H9 (cell line): ENCODE measurements around the gene GAL3ST3. TPM values are rescaled to one million over a fixed set of nuclear protein-coding genes. Genes with fewer than 3 reads are reported as not detected.

Source experiments
- DNase-seq: peaks from one replicate; pipeline ENCODE4 v3.0.0-alpha.2; 2017
- H2AFZ ChIP-seq: one replicate; pipeline ENCODE4 v1.6.1; 2013; ENCODE audit warnings: mild to moderate bottlenecking, low read length, control low read depth, moderate library complexity
- H2AK5ac ChIP-seq: 2 replicates; pipeline ENCODE4 v1.6.1; 2013; ENCODE audit warnings: low read length, control low read depth, mixed read lengths; ENCODE audit not compliant: insufficient read length
- H2BK120ac ChIP-seq: one replicate; pipeline ENCODE4 v1.6.1; 2013; ENCODE audit warnings: low read depth, mild to moderate bottlenecking, low read length, control low read depth, inconsistent platforms; ENCODE audit not compliant: poor library complexity, severe bottlenecking
- H2BK12ac ChIP-seq: 2 replicates; pipeline ENCODE4 v1.6.1; 2013; ENCODE audit warnings: low read length, control low read depth, mixed read lengths, low read depth; ENCODE audit not compliant: insufficient read length
- H2BK15ac ChIP-seq: 2 replicates; pipeline ENCODE4 v1.6.1; 2013; ENCODE audit warnings: low read depth, low read length, control low read depth
- H2BK20ac ChIP-seq: one replicate; pipeline ENCODE4 v1.6.1; 2013; ENCODE audit warnings: low read depth, mild to moderate bottlenecking, low read length, control low read depth, inconsistent platforms; ENCODE audit not compliant: poor library complexity, severe bottlenecking
- H2BK5ac ChIP-seq: 2 replicates; pipeline ENCODE4 v1.6.1; 2013; ENCODE audit warnings: low read length, control low read depth, mixed read lengths; ENCODE audit not compliant: insufficient read length
- H3K14ac ChIP-seq: 2 replicates; pipeline ENCODE4 v1.6.1; 2013; ENCODE audit warnings: low read length, control low read depth; ENCODE audit not compliant: insufficient read depth
- H3K18ac ChIP-seq: 2 replicates; pipeline ENCODE4 v1.6.1; 2013; ENCODE audit warnings: low read depth, mild to moderate bottlenecking, mixed read lengths, low read length, control low read depth; ENCODE audit not compliant: insufficient read length
- H3K23ac ChIP-seq: 2 replicates; pipeline ENCODE4 v1.6.1; 2013; ENCODE audit warnings: low read length, control low read depth, mixed read lengths, low read depth; ENCODE audit not compliant: insufficient read length
- H3K23me2 ChIP-seq: 2 replicates; pipeline ENCODE4 v1.6.1; 2013; ENCODE audit warnings: low read depth, mild to moderate bottlenecking, mixed read lengths, low read length, control low read depth; ENCODE audit not compliant: insufficient read length, poor library complexity, severe bottlenecking
- H3K27ac ChIP-seq: 2 replicates; pipeline ENCODE4 v1.5.1; 2013; ENCODE audit warnings: low read length, control low read depth, mixed read lengths, low read depth; ENCODE audit not compliant: insufficient read length
- H3K27me3 ChIP-seq: 2 replicates; pipeline ENCODE4 v1.6.1; 2013; ENCODE audit warnings: low read length, control low read depth, inconsistent platforms; ENCODE audit not compliant: insufficient read depth
- H3K4ac ChIP-seq: 2 replicates; pipeline ENCODE4 v1.6.1; 2013; ENCODE audit warnings: low read depth, mild to moderate bottlenecking, control low read depth, inconsistent platforms, low read length, moderate library complexity
- H3K4me1 ChIP-seq: 2 replicates; pipeline ENCODE4 v1.6.1; 2013; ENCODE audit warnings: low read length, control low read depth, inconsistent platforms; ENCODE audit not compliant: insufficient read depth
- H3K4me2 ChIP-seq: 2 replicates; pipeline ENCODE4 v1.6.1; 2013; ENCODE audit warnings: low read length, control low read depth, mixed read lengths; ENCODE audit not compliant: insufficient read length, insufficient read depth
- H3K56ac ChIP-seq: 2 replicates; pipeline ENCODE4 v1.6.1; 2013; ENCODE audit warnings: low read depth, mild to moderate bottlenecking, mixed read lengths, low read length, control low read depth; ENCODE audit not compliant: insufficient read length
- H3K79me1 ChIP-seq: 2 replicates; pipeline ENCODE4 v1.6.1; 2013; ENCODE audit warnings: low read depth, mild to moderate bottlenecking, moderate library complexity, low read length, control low read depth, inconsistent platforms; ENCODE audit not compliant: insufficient read depth, poor library complexity, severe bottlenecking
- H3K79me2 ChIP-seq: 2 replicates; pipeline ENCODE4 v1.6.1; 2013; ENCODE audit warnings: low read length, control low read depth, inconsistent platforms; ENCODE audit not compliant: insufficient read depth
- H3K9ac ChIP-seq: 2 replicates; pipeline ENCODE4 v1.6.1; 2013; ENCODE audit warnings: low read length, control low read depth, mixed read lengths; ENCODE audit not compliant: insufficient read length; ENCODE audit errors: extremely low read depth
- H3K9me3 ChIP-seq: one replicate; pipeline ENCODE4 v1.6.1; 2013; ENCODE audit warnings: low read depth, low read length, inconsistent platforms; ENCODE audit not compliant: control insufficient read depth
- H3T11ph ChIP-seq: one replicate; pipeline ENCODE4 v1.6.1; 2013; ENCODE audit warnings: mild to moderate bottlenecking, low read length, control low read depth, inconsistent platforms
- H4K20me1 ChIP-seq: one replicate; pipeline ENCODE4 v1.6.1; 2013; ENCODE audit not compliant: control insufficient read depth, insufficient read length, insufficient read depth
- H4K5ac ChIP-seq: 2 replicates; pipeline ENCODE4 v1.6.1; 2013; ENCODE audit warnings: low read depth, mild to moderate bottlenecking, mixed read lengths, low read length, control low read depth; ENCODE audit not compliant: insufficient read length
- H4K8ac ChIP-seq: replicated peaks from 2 replicates; pipeline ENCODE4 v1.6.1; 2013; ENCODE audit warnings: low read length, control low read depth, mixed read lengths, low read depth; ENCODE audit not compliant: insufficient read length
- H4K91ac ChIP-seq: 2 replicates; pipeline ENCODE4 v1.6.1; 2013; ENCODE audit warnings: low read depth, mild to moderate bottlenecking, moderate library complexity, mixed read lengths, low read length, control low read depth; ENCODE audit not compliant: insufficient read length
- H3K27ac Mint-ChIP-seq, 3 experiments: 2 replicates in 2 of 3; 3 replicates in 1 of 3; pipeline ENCODE4 v1.8.0; 2020 to 2021; ENCODE audit warnings: mixed read lengths in 3 of 3, mild to moderate bottlenecking in 1 of 3, moderate library complexity in 1 of 3
- H3K27me3 Mint-ChIP-seq: 2 replicates; pipeline ENCODE4 v1.8.0; 2021; ENCODE audit warnings: low read depth, mild to moderate bottlenecking, moderate library complexity, mixed read lengths
- H3K36me3 Mint-ChIP-seq, 3 experiments: 2 replicates in 2 of 3; 3 replicates in 1 of 3; pipeline ENCODE4 v1.8.0; 2020 to 2021; ENCODE audit warnings: low read depth in 3 of 3, mixed read lengths in 3 of 3; ENCODE audit not compliant: insufficient read depth in 1 of 3
- H3K4me1 Mint-ChIP-seq, 2 experiments: 2 replicates each; pipeline ENCODE4 v1.8.0; 2020; ENCODE audit warnings: mixed read lengths in 2 of 2
- H3K4me3 Mint-ChIP-seq, 2 experiments: 2 replicates in 1 of 2; 3 replicates in 1 of 2; pipeline ENCODE4 v1.8.0; 2020 to 2021; ENCODE audit warnings: mild to moderate bottlenecking in 2 of 2, mixed read lengths in 2 of 2, moderate library complexity in 1 of 2
- H3K9me3 Mint-ChIP-seq, 2 experiments: 2 replicates in 1 of 2; 3 replicates in 1 of 2; pipeline ENCODE4 v1.8.0; 2020; ENCODE audit warnings: mild to moderate bottlenecking in 2 of 2, mixed read lengths in 2 of 2, moderate library complexity in 1 of 2
- CTCF ChIP-seq: fragments of 200-600 bp; sonication (generic); conservative IDR thresholded peaks from 3 replicates; pipeline ENCODE4 v1.8.0; 2021; ENCODE audit warnings: antibody characterized with exemption, mild to moderate bottlenecking
- WGBS: extraction: QIAGEN DNeasy Blood & Tissue Kit; methylation state at CpG from one replicate; pipeline ENCODE4 v1.1.7; 2013; ENCODE audit warnings: missing lambda C conversion rate, low lambda C conversion rate, mixed read lengths; ENCODE audit not compliant: insufficient read length; ENCODE audit errors: extremely low coverage; 5-methylcytosine and 5-hydroxymethylcytosine counted together
- total RNA-seq: library from RNA; stranded (reverse); gene quantifications from 2 replicates; pipeline ENCODE4 v1.2.1, GENCODE V29; 2021

Gene GAL3ST3
- total RNA-seq, 1 experiment from 2014 or later = 17.2 TPM

- no peak overlapping the region for H3K23ac ChIP-seq
- no peak overlapping the region for H2BK5ac ChIP-seq
- no peak overlapping the region for H2AK5ac ChIP-seq
- no peak overlapping the region for H4K91ac ChIP-seq
- Mint-ChIP-seq H3K4me1 (no peaks in the 10 kb centered on the region; a peak in 1 of 4 replicates), H3K9me3 (no peaks in the 10 kb centered on the region), H3K4me3 (no peak overlapping the region), H3K27ac (no peak overlapping the region), H3K36me3 (no peaks in the 10 kb centered on the region; a peak in 1 of 7 replicates), H3K27me3 (no peaks in the 10 kb centered on the region)
- no peaks in the 10 kb centered on the region for H3K79me1 ChIP-seq
- no peak overlapping the region for H2BK20ac ChIP-seq
- TF ChIP-seq CTCF = no peak
- H2BK120ac ChIP-seq = no peak overlapping the region
- no peaks in the 10 kb centered on the region for H3K4me1 ChIP-seq
- H4K5ac ChIP-seq = no peak overlapping the region
- no peak overlapping the region for H3K9ac ChIP-seq
- no peaks in the 10 kb centered on the region for H3K9me3 ChIP-seq
- H3K4ac ChIP-seq = no peak overlapping the region
- H2BK15ac ChIP-seq = no peak overlapping the region
- no peaks in the 10 kb centered on the region for H4K20me1 ChIP-seq
- H3T11ph ChIP-seq = no peak overlapping the region
- H2AFZ ChIP-seq = no peak overlapping the region
- DNase-seq = no peak
- no peak overlapping the region for H3K4me2 ChIP-seq
- no CpG with 5 or more reads among the region's 3 CpGs for WGBS
- no peaks in the 10 kb centered on the region for H3K79me2 ChIP-seq
- no peak overlapping the region for H4K8ac ChIP-seq
- no peak overlapping the region for H3K27ac ChIP-seq
- H2BK12ac ChIP-seq = no peak overlapping the region
- H3K23me2 ChIP-seq = no peaks in the 10 kb centered on the region
- no peaks in the 10 kb centered on the region for H3K27me3 ChIP-seq
- no peak overlapping the region for H3K18ac ChIP-seq
- H3K14ac ChIP-seq = no peak overlapping the region
- no peak overlapping the region for H3K56ac ChIP-seq
These were observed 40.1 kb upstream of the GAL3ST3 start for GRCh38 chr11:66089067-66089466.
